H7 (cell line): ENCODE results near the gene ELMOD3. TPM values are rescaled to one million over a fixed set of nuclear protein-coding genes. Genes with fewer than 3 reads are reported as not detected.
"Not testable (repeated sequence)": the region's sequence is repeated elsewhere in the genome, so short reads cannot be mapped to it uniquely, and the experiment has no call there.

ENCODE experiments used
- DNase-seq: peaks from one replicate; pipeline ENCODE4 v3.0.0; 2012
- H3K27me3 ChIP-seq: 2 replicates; pipeline ENCODE4 v1.6.0; 2011; ENCODE audit warnings: mild to moderate bottlenecking, low read length; ENCODE audit not compliant: control insufficient read depth, insufficient read depth
- H3K36me3 ChIP-seq: replicated peaks from 2 replicates; pipeline ENCODE4 v1.5.1; 2011; ENCODE audit warnings: low read length; ENCODE audit not compliant: control insufficient read depth, insufficient read depth
- H3K4me3 ChIP-seq: 2 replicates; pipeline ENCODE4 v1.5.1; 2011; ENCODE audit warnings: low read depth, mild to moderate bottlenecking, control low read depth, low read length, moderate library complexity; ENCODE audit not compliant: insufficient read depth
- total RNA-seq: library from RNA; depleted of rRNA; stranded (reverse); fragments of >200 nt; shearing (Covaris generic); gene quantifications from 2 replicates; pipeline ENCODE4 v1.2.3, GENCODE V29; 2014

ELMOD3 gene
- total RNA-seq, 1 experiment from 2014 or later = 11.5 TPM

DNA sequence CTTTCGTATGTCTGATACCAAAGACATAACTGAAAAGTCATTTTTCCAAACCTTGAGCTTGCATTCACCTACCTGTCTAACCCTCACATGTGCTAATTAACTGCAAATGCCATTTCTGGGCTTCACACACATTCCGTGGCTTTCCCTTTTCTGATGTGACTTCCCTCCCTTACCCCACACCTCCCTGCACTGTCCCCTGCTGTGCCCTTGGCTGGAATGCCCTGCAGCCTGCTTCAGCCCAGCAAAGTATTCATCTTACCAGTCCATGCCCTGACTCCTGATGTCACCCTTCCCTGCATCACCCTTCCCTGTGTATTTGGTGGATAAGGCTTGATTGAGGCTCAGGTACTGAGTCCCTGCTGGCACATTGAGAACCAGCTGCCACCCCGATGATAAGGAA, 12.4 kb upstream of the ELMOD3 start:
- no peaks in the 10 kb centered on the region for H3K27me3 ChIP-seq
- H3K4me3 ChIP-seq = no peak overlapping the region
- H3K36me3 ChIP-seq = peaks cover 1% of the 10 kb centered on the region; the same call in 1 of the 2 replicates
- DNase-seq = peak; percentile 73

DNA sequence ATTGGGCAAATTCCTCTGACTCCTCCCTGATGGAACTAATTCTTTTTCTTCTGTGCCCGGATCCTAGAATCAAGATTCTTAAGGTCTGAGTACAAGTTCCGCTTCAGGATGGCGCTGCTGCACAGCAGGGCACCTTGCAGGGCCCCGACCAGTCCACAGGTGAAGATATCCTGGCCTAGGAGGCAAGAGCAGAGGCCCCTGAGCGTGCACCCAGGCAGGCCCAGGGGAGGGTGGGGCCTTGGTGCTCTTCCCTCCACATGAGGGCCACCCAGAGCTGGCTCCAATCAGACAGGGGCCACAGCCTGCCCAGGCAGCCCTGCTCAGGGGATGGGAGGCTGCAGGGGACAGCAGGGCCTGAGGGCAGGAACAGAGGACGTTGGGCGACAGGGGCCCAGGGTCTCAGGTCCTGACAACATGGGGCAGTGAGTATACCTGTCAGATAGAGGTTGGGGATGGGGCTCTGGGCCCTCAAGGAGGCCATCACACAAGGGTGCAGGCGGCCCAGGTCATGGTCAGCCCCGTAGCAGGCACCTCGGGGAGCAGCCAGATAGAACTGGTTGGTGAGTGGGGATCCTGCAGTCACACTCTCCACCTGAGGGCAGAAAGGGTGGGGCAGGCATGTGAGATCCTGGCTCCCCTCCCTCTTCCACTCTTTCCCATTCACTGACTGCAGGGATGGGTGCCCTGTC, 11.2 kb upstream of the ELMOD3 start:
- H3K4me3 ChIP-seq, H3K27me3 ChIP-seq, H3K36me3 ChIP-seq: not testable (repeated sequence)
- peak; percentile 15 for DNase-seq

DNA sequence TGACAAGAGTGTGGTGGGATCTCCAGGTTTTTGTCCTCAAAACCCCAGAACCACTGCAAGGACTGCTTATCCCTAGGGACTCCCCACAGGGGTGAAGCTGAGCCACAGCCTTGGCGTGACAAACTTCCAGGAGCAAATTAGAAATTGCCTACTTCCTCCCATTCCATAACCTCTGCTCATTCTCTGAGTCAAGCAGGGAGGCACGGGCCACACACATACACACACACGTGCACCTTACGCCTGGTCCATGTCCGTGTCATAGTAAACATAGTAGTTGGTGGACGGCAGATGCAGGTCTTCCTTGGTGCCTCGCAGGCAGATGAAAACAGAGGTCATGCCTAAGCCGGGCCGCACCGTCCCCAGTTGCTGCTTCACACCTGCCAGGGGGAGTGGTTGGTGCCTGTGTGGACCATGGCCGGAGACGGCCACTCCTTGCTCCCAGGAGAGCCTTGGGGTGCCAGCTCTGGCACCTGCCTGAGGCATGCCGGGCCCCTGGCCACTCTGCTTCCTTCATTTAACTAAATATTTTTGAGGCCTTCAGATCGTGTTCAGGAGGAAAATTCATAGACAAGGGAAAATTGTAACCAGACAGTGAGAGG, 10.1 kb upstream of the ELMOD3 start:
- H3K4me3 ChIP-seq = no peak overlapping the region
- no peaks in the 10 kb centered on the region for H3K27me3 ChIP-seq
- no peak for DNase-seq
- H3K36me3 ChIP-seq = peaks cover 3% of the 10 kb centered on the region

DNA sequence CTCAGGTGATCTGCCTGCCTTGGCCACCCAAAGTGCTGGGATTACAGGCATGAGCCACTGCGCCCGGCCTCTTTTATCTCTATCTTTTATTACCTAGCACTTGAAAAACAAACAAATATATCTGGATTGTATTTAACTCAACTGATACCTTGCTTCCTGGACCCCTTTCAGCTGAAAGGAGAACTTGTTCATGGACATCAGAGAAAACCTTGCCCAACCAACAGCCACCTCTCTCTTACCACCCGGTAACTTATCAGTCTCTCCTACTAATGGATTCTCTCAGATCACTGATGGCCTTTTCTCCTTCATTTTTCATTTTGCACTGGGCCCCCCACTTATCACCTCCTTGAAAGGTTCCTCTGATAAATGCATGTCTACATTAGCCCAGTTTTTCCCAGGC, 7.0 kb upstream of the ELMOD3 start:
- Histone ChIP-seq H3K36me3 (peaks cover 11% of the 10 kb centered on the region), H3K4me3 (no peak overlapping the region), H3K27me3 (no peaks in the 10 kb centered on the region)
- DNase-seq = no peak

DNA sequence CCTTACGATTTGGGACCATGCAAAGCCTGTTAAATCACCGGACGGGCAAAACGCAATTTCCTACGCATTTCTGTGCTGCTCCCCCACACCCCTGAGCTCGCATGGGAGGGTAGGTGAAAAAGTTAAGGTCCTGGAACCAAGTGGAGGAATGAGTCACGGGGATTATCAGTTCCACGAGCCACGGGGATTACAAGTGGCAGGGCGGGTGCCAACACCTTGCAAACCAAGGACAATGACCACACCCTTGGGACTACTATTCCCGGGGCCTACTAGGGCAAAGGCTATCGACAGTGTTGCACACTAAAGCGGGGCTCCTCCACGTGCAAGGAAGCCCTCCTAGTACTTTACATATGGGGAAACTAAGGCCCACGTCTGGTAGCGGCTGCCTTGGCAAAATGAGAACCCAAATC, 688 bp upstream of the ELMOD3 start:
- Histone ChIP-seq H3K27me3 (no peaks in the 10 kb centered on the region), H3K36me3 (peaks cover 12% of the 10 kb centered on the region), H3K4me3 (peak overlapping the region; percentile 82)
- no peak for DNase-seq

DNA sequence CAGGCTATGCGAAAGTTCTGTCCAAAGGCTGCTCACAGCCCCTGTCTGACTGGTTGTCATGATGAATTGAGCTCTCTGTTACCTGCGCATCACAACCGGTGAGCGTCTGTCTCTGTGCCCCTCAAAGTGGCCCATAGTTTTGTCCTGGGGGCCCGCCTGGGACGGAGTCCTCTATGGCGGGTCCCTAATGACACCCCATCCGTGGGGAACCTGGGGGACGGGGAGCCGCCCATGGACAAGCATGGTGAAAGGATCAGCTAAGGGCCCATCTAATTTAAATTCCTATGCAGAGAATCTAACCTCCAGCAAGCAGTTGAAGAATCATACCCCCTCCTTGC, 473 bp downstream of the ELMOD3 start:
- Histone ChIP-seq H3K27me3 (no peaks in the 10 kb centered on the region), H3K4me3 (peak overlapping the region; percentile 82), H3K36me3 (peaks cover 6% of the 10 kb centered on the region)
- DNase-seq = peak; percentile 48

DNA sequence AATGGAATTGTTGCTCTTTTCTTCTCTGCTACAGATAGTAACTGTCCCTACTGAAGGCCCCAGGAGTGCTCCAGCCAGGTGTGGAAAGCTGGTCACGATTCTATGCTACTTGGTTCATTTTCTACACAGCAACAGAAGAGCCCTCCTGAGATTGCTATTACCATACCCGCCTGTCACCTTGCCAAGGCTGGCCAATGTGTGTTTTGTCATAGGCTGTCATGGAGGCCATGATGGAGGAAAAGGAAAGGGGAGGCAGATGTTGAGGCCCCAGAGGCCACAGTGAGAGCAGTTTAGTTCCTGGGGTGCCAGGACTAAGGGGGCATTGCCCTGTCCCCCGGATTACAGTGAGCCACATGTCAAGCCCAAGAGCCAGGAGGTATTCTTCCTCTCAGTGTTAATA, 952 bp downstream of the ELMOD3 start:
- H3K4me3 ChIP-seq = peak overlapping the region; percentile 82; the same call in 1 of the 2 replicates
- no peak for DNase-seq
- no peaks in the 10 kb centered on the region for H3K27me3 ChIP-seq
- peaks cover 4% of the 10 kb centered on the region for H3K36me3 ChIP-seq

DNA sequence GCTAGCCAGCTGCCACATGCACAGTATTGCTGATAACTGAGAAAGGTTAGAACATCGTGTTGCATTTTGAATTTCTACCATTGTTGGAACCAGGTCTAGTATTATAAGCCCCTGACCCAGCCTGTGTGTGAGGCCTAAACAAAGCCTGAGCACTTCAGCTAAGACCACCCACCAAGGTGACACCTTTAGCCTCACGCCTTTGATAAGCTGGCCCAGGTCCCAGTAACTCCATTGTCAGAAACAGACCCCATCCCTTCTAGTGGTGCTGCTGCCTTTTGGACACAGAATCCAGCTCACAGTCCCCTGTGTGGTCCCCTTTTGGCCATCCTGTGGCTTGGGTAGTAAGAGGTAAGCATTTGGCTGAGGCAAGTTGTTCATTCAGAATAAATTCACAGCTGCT, 1.6 kb downstream of the ELMOD3 start:
- Histone ChIP-seq H3K4me3 (no peak overlapping the region), H3K27me3 (no peaks in the 10 kb centered on the region), H3K36me3 (peaks cover 4% of the 10 kb centered on the region)
- DNase-seq = no peak

DNA sequence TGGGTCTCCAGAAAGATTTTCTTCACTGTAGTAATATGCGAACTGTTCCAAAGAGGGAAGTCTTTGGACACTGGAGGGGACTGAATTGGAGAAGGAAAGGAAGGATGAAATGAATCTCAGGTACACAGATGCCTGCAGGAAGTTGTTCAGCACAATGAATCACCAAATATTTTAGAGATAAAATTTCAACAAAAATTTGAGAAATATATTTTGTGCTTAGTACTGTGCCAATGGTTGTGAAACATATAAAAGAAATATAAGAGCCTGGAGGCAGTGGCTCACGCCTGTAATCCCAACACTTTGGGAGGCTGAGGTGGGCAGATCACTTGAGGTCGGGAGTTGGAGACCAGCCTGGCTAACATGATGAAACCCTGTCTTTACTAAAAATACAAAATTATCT, 3.2 kb downstream of the ELMOD3 start:
- no peak overlapping the region for H3K4me3 ChIP-seq
- DNase-seq = no peak
- no peaks in the 10 kb centered on the region for H3K27me3 ChIP-seq
- H3K36me3 ChIP-seq = peaks cover 2% of the 10 kb centered on the region

DNA sequence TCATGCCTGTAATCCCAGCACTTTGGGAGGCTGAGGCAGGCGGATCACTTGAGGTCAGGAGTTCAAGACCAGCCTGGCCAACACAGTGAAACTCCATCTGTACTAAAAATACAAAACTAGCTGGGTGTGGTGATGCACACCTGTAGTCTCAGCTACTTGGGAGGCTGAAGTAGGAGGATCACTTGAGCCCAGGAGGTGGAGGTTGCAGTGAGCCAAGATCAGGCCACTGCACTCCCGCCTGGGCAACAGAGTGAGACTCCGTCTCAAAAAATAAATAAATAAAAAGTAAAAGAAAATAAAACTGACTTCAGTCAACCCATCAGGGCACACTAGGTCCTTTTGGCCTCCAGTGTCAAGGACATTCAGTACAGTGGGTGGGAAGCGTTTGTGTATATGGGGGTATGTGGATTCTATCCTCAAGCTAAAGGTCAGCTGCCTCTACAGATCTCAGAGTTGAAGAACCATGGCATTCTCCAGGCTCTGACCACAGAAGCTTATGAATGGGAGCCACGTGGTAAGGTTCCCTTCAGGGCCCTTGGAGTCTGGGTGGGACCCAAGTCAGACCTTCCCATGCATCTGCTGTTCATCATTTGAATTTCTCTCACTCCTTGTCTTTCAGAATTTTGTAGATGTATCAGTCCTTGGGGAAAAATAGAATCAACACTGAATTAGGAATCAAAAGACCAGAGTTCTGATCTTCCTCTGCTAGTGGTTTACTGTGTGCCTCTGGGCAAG, 8.3 kb downstream of the ELMOD3 start:
- DNase-seq, H3K36me3 ChIP-seq, H3K4me3 ChIP-seq, H3K27me3 ChIP-seq: not testable (repeated sequence)

DNA sequence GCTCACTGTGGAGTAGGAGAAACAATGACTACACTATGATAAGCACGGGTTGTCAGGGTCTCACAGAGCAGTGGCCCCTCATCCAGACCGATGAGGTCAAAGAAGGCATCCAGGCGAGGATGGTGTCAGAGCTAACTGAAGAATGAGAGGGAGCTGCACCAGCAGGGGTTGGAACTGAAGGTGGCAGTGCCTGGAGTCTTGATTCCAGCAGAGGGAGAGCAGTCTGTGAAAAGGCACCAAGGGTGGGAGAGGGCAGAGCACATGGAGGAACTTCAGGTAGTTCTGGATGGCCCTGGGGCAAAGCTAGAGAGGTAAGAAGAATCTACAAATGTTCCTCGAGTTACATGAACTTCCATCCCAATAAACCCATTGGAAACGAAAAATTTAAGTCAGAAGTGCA, 12.6 kb downstream of the ELMOD3 start:
- H3K27me3 ChIP-seq = no peaks in the 10 kb centered on the region
- DNase-seq = peak; percentile 14

DNA sequence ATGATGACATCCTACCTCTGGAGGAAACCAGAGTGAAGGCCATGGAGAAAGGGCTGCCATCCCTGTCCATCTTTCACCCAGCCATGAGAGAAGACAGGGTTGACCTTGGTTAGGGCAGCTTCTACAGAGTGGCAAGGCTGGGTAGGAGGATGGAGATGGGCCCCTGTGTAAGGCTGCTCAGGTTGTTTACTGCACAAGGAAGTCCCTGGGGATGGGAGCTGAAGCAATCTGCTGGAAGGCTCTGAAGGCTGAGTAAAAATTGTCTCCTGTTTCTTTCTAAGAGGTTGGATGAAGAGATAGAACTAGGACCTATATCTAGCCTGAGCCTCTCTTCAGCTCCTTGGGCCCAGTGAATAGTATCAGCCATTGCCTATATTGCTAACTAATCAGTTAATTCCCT, 14.4 kb downstream of the ELMOD3 start:
- Histone ChIP-seq H3K4me3 (no peak overlapping the region), H3K36me3 (no peaks in the 10 kb centered on the region)
- DNase-seq = no peak

More for the DNA sequence above, 12.6 kb downstream of the ELMOD3 start:
- H3K4me3 ChIP-seq = no peak overlapping the region
- H3K36me3 ChIP-seq = no peaks in the 10 kb centered on the region

DNA sequence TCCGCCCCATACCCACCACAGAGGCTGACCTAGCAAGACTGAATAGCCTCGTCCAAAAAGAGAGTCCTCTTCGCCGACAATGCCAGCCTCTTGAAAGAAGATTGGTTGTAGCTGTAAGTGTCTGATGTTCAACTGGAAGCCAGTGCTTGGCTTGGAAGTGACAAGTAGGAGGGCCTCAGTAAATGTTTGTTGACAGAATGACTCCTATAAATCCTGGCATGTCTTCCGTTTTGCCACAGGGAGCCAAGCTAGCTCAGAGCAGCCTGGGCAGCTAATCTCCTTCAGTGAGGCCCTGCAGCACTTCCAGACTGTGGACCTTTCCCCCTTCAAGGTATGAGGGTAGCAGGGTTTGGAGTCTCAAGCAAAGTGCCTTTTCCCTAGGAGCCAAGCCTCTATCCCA, 14.9 kb downstream of the ELMOD3 start:
- H3K4me3 ChIP-seq = no peak overlapping the region
- DNase-seq = no peak
- no peaks in the 10 kb centered on the region for H3K36me3 ChIP-seq
- H3K27me3 ChIP-seq = no peaks in the 10 kb centered on the region

More for the DNA sequence above, 14.4 kb downstream of the ELMOD3 start:
- H3K27me3 ChIP-seq = no peaks in the 10 kb centered on the region

DNA sequence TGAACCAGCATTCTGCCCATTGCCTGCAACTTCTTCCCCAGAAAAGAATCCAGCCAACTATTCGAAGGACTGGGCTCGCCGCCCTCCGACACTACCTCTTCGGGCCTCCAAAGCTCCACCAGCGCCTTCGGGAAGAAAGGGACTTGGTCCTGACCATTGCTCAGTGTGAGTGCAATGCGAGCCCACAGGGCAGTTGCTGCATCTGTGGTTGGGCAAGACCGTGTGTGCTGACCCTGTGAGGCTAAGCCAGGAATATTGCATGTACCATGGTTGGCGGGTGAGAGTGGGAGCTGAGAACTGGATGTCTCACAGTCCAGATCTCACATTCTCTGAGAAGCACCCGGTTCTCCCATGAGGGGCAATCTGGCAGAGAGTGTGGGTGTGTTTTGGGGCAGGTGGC, 16.5 kb downstream of the ELMOD3 start:
- H3K36me3 ChIP-seq = no peaks in the 10 kb centered on the region
- H3K4me3 ChIP-seq = no peak overlapping the region
- no peaks in the 10 kb centered on the region for H3K27me3 ChIP-seq
- DNase-seq = no peak
